ENCODE data around the gene TFPI.

The TFPI gene

GRCh38 chr2:187486241-187486640 is 68.0 kb downstream of the TFPI start:
- Mint-ChIP-seq H3K36me3 (ENCODE audit: low read depth) (no peaks in the 10 kb centered on the region), H3K27ac (no peak overlapping the region), H3K9me3 (no peaks in the 10 kb centered on the region), H3K27me3 (no peaks in the 10 kb centered on the region), H3K4me1 (no peaks in the 10 kb centered on the region), H3K4me3 (no peak overlapping the region)
- ATAC-seq = no peak
- DNase-seq = no peak

DNA sequence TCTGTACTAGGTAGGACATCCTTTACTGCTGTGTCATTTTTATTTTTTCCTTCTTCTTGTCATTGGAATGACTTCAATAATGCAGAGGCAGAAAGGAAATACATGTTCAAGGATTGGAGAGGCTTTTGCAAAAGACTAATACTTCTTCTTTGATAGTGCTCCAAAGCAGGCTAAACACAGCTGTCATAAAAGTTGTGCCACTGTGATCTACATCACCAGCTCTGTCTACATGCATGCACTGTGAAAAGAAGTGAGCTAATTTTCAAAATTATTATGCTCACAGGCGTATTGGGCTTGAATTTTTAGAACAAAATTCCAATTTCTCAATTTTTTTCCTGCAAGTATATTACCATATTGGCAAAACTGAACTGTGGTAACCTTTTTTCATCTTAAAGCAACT is 68.7 kb downstream of the TFPI start:
- Mint-ChIP-seq H3K36me3 (ENCODE audit: low read depth) (no peaks in the 10 kb centered on the region), H3K9me3 (no peaks in the 10 kb centered on the region), H3K4me3 (no peak overlapping the region), H3K4me1 (no peaks in the 10 kb centered on the region), H3K27ac (no peak overlapping the region), H3K27me3 (no peaks in the 10 kb centered on the region)
- ATAC-seq (no peak), DNase-seq (no peak)

- ATAC-seq = no peak
- H3K27me3 Mint-ChIP-seq = no peaks in the 10 kb centered on the region
- no peaks in the 10 kb centered on the region for H3K36me3 Mint-ChIP-seq (ENCODE audit: low read depth)
These were observed 70.7 kb downstream of the TFPI start for GRCh38 chr2:187483537-187483936.

GRCh38 chr2:187482796-187483195 is 71.4 kb downstream of the TFPI start:
- Mint-ChIP-seq H3K27me3 (no peaks in the 10 kb centered on the region), H3K9me3 (no peaks in the 10 kb centered on the region), H3K36me3 (ENCODE audit: low read depth) (no peaks in the 10 kb centered on the region), H3K27ac (no peak overlapping the region), H3K4me3 (no peak overlapping the region), H3K4me1 (no peaks in the 10 kb centered on the region)
- no peak for ATAC-seq
- no peak for DNase-seq

More at GRCh38 chr2:187483537-187483936, 70.7 kb downstream of the TFPI start:
- Mint-ChIP-seq H3K27ac (no peak overlapping the region), H3K4me3 (no peak overlapping the region), H3K9me3 (no peaks in the 10 kb centered on the region), H3K4me1 (no peaks in the 10 kb centered on the region)
- DNase-seq = no peak

DNA sequence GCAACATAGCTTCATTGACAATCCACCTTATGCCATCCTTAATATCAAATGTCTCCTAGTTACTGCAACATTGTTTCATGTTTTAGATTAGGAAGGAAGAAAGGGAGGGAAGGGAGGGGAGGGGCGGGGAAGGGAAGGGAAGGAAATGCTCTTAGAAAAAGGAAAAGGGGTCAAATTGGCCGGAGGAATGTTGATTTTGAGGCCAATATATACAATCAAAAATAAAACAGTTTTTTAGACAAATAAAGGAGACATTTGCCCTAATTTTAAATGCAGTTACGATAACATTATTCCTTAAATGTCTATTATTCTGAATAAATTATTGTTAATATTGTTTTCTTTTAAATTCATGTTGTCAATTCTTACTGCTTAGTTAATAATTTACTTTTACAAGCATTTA is 72.7 kb downstream of the TFPI start:
- Mint-ChIP-seq H3K4me3 (no peak overlapping the region), H3K36me3 (ENCODE audit: low read depth) (no peaks in the 10 kb centered on the region), H3K4me1 (no peaks in the 10 kb centered on the region), H3K27me3 (no peaks in the 10 kb centered on the region), H3K27ac (no peak overlapping the region), H3K9me3 (no peaks in the 10 kb centered on the region)
- no peak for ATAC-seq
- no peak for DNase-seq

GRCh38 chr2:187478719-187479118 is 75.5 kb downstream of the TFPI start:
- ATAC-seq (no peak), DNase-seq (no peak)
- no peak overlapping the region for H3K4me3 Mint-ChIP-seq
- H3K36me3 Mint-ChIP-seq (ENCODE audit: low read depth) = no peaks in the 10 kb centered on the region
- H3K27me3 Mint-ChIP-seq = no peaks in the 10 kb centered on the region
- H3K27ac Mint-ChIP-seq = peak overlapping the region; percentile 4
- H3K4me1 Mint-ChIP-seq = no peaks in the 10 kb centered on the region
- no peaks in the 10 kb centered on the region for H3K9me3 Mint-ChIP-seq

- DNase-seq (no peak), ATAC-seq (no peak)
- no peaks in the 10 kb centered on the region for H3K27me3 Mint-ChIP-seq
- H3K36me3 Mint-ChIP-seq (ENCODE audit: low read depth) = no peaks in the 10 kb centered on the region
- H3K4me1 Mint-ChIP-seq = no peaks in the 10 kb centered on the region
- H3K9me3 Mint-ChIP-seq = no peaks in the 10 kb centered on the region
- no peak overlapping the region for H3K27ac Mint-ChIP-seq
- H3K4me3 Mint-ChIP-seq = no peak overlapping the region
These were observed 77.2 kb downstream of the TFPI start for GRCh38 chr2:187477051-187477450.

DNA sequence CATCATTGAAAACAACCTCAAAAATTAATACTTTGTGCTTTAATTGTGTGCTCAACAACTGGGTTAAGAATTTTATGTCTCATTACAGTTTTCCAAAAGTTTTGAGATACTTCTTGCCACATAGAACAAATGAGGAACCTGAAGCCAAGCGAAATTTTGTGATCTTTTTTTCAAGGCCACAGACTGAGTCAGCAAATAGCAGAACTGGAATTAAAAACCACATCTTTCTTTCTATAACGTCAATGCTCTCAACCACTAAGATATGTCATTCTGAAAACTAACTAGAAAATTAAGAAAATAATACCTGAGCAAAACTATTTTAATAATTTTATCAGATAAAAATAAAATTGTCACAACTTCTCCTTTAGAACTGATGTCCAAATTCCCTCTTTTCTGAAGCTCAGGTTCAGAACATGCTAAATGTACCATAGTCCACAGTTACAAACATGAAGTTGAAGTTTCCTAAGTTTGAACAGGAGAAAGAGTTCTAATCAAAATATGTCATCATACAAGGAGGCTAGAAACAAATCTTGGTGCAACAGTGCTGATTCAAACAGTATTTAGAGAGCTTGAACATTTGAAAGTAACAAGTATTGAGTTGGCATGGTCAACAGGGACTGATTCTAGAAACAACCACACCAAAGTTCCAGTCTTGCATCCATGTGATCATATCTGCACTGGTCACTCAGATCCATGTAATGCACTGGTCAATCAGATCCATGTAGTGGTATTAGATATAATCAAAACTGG is 78.6 kb downstream of the TFPI start:
- H3K36me3 Mint-ChIP-seq (ENCODE audit: low read depth) = no peaks in the 10 kb centered on the region
- no peaks in the 10 kb centered on the region for H3K27me3 Mint-ChIP-seq
- ATAC-seq (peak; percentile 33), DNase-seq (no peak)
- H3K27ac Mint-ChIP-seq = no peak overlapping the region
- no peaks in the 10 kb centered on the region for H3K4me1 Mint-ChIP-seq
- no peaks in the 10 kb centered on the region for H3K9me3 Mint-ChIP-seq
- no peak overlapping the region for H3K4me3 Mint-ChIP-seq

DNA sequence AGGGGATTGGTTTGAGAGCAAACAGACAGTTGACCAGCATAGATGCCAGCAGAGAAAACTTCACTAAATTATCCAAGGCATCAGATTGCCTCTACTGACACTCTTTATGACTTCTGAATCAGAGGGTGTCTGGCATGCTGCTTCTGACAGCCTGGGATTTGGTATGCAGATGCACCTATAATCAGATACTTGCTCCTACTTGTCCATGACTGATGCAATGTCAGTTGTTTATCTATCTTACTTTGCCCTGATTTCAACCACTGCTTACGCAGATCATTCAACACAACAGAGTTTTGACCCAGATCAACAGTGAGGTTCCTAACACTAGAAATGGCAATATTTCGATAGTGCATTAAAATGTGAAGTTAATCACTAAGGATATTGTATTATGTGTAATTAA is 83.5 kb downstream of the TFPI start:
- Mint-ChIP-seq H3K27me3 (no peaks in the 10 kb centered on the region), H3K4me3 (no peak overlapping the region), H3K27ac (no peak overlapping the region), H3K9me3 (no peaks in the 10 kb centered on the region), H3K36me3 (ENCODE audit: low read depth) (no peaks in the 10 kb centered on the region), H3K4me1 (no peaks in the 10 kb centered on the region)
- DNase-seq (no peak), ATAC-seq (no peak)

DNA sequence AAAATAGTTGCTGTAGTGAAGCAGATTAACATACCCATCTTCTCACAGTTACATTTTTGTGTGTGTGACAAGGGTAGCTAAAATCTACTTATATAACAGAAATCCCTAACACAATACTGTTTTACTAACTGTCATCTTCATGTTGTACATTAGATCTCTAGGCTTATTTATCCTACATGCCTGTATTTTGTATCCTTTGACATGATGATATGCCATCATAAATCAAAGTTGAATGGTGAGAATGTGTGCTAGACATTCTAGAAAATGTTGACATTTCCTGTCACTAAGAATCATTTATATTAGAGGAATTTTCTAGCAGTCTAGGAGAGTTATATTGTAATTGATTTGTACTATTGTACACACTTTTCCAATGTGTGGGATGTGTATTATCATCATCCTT is 84.7 kb downstream of the TFPI start:
- Mint-ChIP-seq H3K36me3 (ENCODE audit: low read depth) (no peaks in the 10 kb centered on the region), H3K27ac (no peak overlapping the region), H3K4me1 (no peaks in the 10 kb centered on the region), H3K9me3 (no peaks in the 10 kb centered on the region), H3K4me3 (no peak overlapping the region), H3K27me3 (no peaks in the 10 kb centered on the region)
- DNase-seq = no peak
- ATAC-seq = no peak

GRCh38 chr2:187468262-187468661 is 86.0 kb downstream of the TFPI start:
- no peaks in the 10 kb centered on the region for H3K4me1 Mint-ChIP-seq
- no peaks in the 10 kb centered on the region for H3K27me3 Mint-ChIP-seq
- H3K9me3 Mint-ChIP-seq = no peaks in the 10 kb centered on the region
- ATAC-seq (no peak), DNase-seq (no peak)
- no peak overlapping the region for H3K4me3 Mint-ChIP-seq
- H3K36me3 Mint-ChIP-seq (ENCODE audit: low read depth) = no peaks in the 10 kb centered on the region
- no peak overlapping the region for H3K27ac Mint-ChIP-seq

DNA sequence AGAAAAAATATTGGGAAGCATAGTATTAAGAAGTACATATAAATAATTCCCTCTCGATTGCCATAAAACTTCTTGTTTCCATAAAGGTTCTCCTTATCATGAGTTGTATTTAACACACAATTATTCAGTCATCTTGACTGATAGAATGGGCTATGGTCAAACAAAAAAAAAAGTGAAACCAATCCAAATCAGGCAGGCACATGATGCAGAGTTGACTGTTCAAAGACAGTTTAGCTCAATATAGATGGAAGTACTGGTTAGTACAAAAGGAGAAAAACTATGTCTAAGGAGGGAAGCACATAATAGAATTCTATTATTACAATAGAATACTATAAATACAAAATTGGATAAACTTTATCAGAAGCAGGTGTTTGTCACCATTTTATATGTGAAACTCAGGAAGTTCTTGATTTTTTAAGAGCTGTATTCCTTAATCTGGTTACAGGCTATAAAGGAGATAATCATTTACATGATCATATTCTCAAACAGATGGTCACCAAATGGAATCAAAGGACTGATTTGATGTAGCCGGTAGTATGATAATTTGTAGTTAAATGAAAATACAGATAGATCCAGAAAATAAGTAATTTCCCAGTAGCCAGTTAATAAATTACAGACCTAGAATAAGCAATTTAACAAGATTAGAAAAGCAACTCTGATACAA is 88.0 kb downstream of the TFPI start:
- H3K9me3 Mint-ChIP-seq = no peaks in the 10 kb centered on the region
- DNase-seq (no peak), ATAC-seq (no peak)
- H3K27me3 Mint-ChIP-seq = no peaks in the 10 kb centered on the region
- H3K27ac Mint-ChIP-seq = no peak overlapping the region
- no peaks in the 10 kb centered on the region for H3K36me3 Mint-ChIP-seq (ENCODE audit: low read depth)
- no peak overlapping the region for H3K4me3 Mint-ChIP-seq
- no peaks in the 10 kb centered on the region for H3K4me1 Mint-ChIP-seq

- Mint-ChIP-seq H3K27me3 (no peaks in the 10 kb centered on the region), H3K4me3 (no peak overlapping the region), H3K36me3 (ENCODE audit: low read depth) (no peaks in the 10 kb centered on the region), H3K27ac (no peak overlapping the region), H3K4me1 (no peaks in the 10 kb centered on the region), H3K9me3 (no peaks in the 10 kb centered on the region)
- no peak for ATAC-seq
- no peak for DNase-seq
These were observed 91.4 kb downstream of the TFPI start for GRCh38 chr2:187462839-187463238.

DNA sequence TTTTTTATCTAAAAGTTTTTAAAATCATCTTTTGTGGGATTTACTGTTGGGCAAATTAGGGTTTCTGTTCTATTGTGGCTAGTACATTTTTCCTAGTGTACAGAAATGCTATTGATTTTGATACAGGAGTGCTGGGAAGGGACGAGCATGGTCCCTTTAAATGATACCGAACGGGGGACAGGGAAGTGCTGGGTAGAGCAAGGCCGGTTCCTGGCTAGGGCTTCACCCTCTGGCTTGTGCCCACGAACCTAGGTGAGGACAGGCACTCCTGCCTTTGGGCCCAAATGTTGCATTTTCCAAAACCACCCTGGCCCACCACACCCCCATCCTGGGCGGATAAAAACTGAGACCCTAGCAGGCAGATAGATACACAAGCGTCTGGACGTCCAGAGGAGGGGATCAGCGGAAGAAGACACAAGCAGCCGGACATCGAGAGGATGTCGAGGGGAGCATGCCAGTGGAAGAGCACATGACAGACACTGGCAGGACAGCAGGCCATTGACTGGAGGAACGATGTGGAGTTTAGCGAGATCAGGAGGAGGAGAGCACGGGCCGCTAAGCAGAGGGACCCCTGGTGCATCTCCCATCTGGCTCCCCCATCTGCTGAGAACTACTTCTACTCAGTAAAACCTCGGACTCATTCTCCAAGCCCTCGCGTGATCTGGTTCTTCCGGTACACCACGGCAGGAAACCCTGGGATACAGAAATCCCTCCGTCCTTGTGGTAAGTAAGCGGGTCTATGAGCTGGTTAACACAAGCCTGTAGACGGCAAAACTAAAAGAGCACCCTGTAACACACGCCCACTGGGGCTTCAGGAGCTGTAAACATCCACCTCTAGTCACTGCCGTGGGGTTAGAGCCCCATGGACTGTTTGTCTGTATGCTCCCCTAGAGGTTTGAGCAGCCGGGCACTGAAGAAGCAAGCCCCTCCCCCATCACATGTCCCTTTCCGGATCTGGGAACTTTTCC is 92.7 kb downstream of the TFPI start:
- Mint-ChIP-seq H3K9me3 (no peaks in the 10 kb centered on the region), H3K27me3 (no peaks in the 10 kb centered on the region), H3K4me3 (no peak overlapping the region), H3K4me1 (no peaks in the 10 kb centered on the region), H3K36me3 (ENCODE audit: low read depth) (no peaks in the 10 kb centered on the region), H3K27ac (no peak overlapping the region)
- ATAC-seq = no peak
- no peak for DNase-seq

DNA sequence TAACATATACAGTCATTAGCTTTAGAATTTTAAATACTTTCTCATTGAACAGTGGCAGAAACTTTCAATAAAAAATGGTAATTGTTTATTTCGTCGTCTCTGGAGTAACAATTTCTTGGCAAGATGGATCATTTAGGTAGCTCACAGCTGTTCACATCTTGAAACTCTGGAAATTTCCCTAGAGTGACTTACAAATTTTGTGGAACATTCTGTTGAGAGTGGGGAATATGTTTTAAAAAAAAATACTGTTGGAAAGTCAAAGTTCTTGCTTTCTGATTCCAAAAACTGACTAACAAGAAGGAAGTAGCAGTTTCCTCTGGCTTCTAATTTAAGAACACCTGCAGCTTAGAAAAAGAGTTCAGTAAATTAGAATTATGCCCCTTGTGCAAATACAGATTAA is 95.0 kb downstream of the TFPI start:
- H3K9me3 Mint-ChIP-seq = no peaks in the 10 kb centered on the region
- no peaks in the 10 kb centered on the region for H3K4me1 Mint-ChIP-seq
- H3K27me3 Mint-ChIP-seq = no peaks in the 10 kb centered on the region
- DNase-seq (no peak), ATAC-seq (no peak)
- no peak overlapping the region for H3K27ac Mint-ChIP-seq
- no peak overlapping the region for H3K4me3 Mint-ChIP-seq
- no peaks in the 10 kb centered on the region for H3K36me3 Mint-ChIP-seq (ENCODE audit: low read depth)
